Neural progenitor cell (in vitro differentiated cells): ENCODE results near the gene PLB1. TPM values are rescaled to one million over a fixed set of nuclear protein-coding genes. Genes with fewer than 3 reads are reported as not detected.

Experiments used
- DNase-seq: peaks from one replicate; pipeline ENCODE4 v3.0.0-alpha.2; 2016; ENCODE audit warnings: low spot score
- H2AFZ ChIP-seq: fragments of 200-600 bp; sonication (generic); replicated peaks from 2 replicates; pipeline ENCODE4 v1.6.1; 2016; ENCODE audit warnings: antibody characterized with exemption
- H3F3A ChIP-seq: fragments of 200-600 bp; sonication (generic); 2 replicates; pipeline ENCODE4 v1.6.1; 2016; ENCODE audit warnings: antibody characterized with exemption, low read depth
- H3K27ac ChIP-seq: fragments of 200-600 bp; sonication (generic); 2 replicates; pipeline ENCODE4 v1.5.1; 2016; ENCODE audit warnings: mild to moderate bottlenecking
- H3K27me3 ChIP-seq: fragments of 200-600 bp; sonication (generic); 2 replicates; pipeline ENCODE4 v1.6.1; 2016; ENCODE audit warnings: mild to moderate bottlenecking, moderate library complexity
- H3K36me3 ChIP-seq: fragments of 200-600 bp; sonication (generic); 2 replicates; pipeline ENCODE4 v1.5.1; 2016
- H3K4me1 ChIP-seq: fragments of 200-600 bp; sonication (generic); 2 replicates; pipeline ENCODE4 v1.6.1; 2016; ENCODE audit warnings: mixed run types
- H3K4me2 ChIP-seq: fragments of 200-600 bp; sonication (generic); 2 replicates; pipeline ENCODE4 v1.6.1; 2016
- H3K4me3 ChIP-seq: fragments of 200-600 bp; sonication (generic); 2 replicates; pipeline ENCODE4 v1.5.1; 2016
- H3K79me2 ChIP-seq: fragments of 200-600 bp; sonication (generic); 2 replicates; pipeline ENCODE4 v1.6.1; 2016; ENCODE audit warnings: low read depth
- H3K9ac ChIP-seq: fragments of 200-600 bp; sonication (generic); 2 replicates; pipeline ENCODE4 v1.6.1; 2016
- H3K9me3 ChIP-seq: fragments of 200-600 bp; sonication (generic); 2 replicates; pipeline ENCODE4 v1.5.1; 2016; ENCODE audit warnings: low read depth
- H4K20me1 ChIP-seq: fragments of 200-600 bp; sonication (generic); 2 replicates; pipeline ENCODE4 v1.6.1; 2016; ENCODE audit warnings: low read depth
- H3K27ac Mint-ChIP-seq: 3 replicates; pipeline ENCODE4 v1.8.0; 2021; ENCODE audit warnings: mixed read lengths
- H3K27me3 Mint-ChIP-seq: 2 replicates; pipeline ENCODE4 v1.8.0; 2022; ENCODE audit warnings: low read depth, mild to moderate bottlenecking, inconsistent platforms, moderate library complexity, mixed read lengths; ENCODE audit not compliant: insufficient read depth
- H3K36me3 Mint-ChIP-seq: 3 replicates; pipeline ENCODE4 v1.8.0; 2021; ENCODE audit warnings: mixed read lengths
- H3K4me1 Mint-ChIP-seq: 3 replicates; pipeline ENCODE4 v1.8.0; 2021; ENCODE audit warnings: mixed read lengths
- H3K4me3 Mint-ChIP-seq: 3 replicates; pipeline ENCODE4 v1.8.0; 2021; ENCODE audit warnings: mild to moderate bottlenecking, moderate library complexity, mixed read lengths
- H3K9me3 Mint-ChIP-seq: 3 replicates; pipeline ENCODE4 v1.8.0; 2020; ENCODE audit warnings: mixed read lengths
- CTCF ChIP-seq: fragments of 200-600 bp; sonication (generic); IDR thresholded peaks from 2 replicates; pipeline ENCODE4 v1.5.1; 2017; ENCODE audit warnings: antibody characterized with exemption, mild to moderate bottlenecking
- EZH2 ChIP-seq: fragments of 200-600 bp; sonication (generic); IDR thresholded peaks from 2 replicates; pipeline ENCODE4 v1.6.1; 2017; ENCODE audit warnings: antibody characterized with exemption, mild to moderate bottlenecking, moderate library complexity
- EZH2phosphoT487 ChIP-seq: fragments of 200-600 bp; sonication (generic); IDR thresholded peaks from 2 replicates; pipeline ENCODE4 v1.6.1; 2017; ENCODE audit warnings: antibody characterized with exemption
- total RNA-seq: library from RNA; depleted of rRNA; stranded (reverse); fragments of >200 nt; gene quantifications from 2 replicates; pipeline ENCODE4 v1.2.3, GENCODE V29; 2015; ENCODE audit warnings: low replicate concordance

PLB1 gene
- total RNA-seq, 1 donor from 2014 or later, result not detected

GRCh38 chr2:28528206-28528605 lies 32.3 kb downstream of the PLB1 start:
- Histone ChIP-seq H4K20me1 (no peaks in the 10 kb centered on the region), H2AFZ (no peak overlapping the region), H3K27me3 (peaks cover 2% of the 10 kb centered on the region), H3K4me2 (no peak overlapping the region), H3K36me3 (no peaks in the 10 kb centered on the region), H3K9me3 (no peaks in the 10 kb centered on the region), H3K4me3 (no peak overlapping the region), H3K27ac (no peak overlapping the region), H3K4me1 (peaks cover 8% of the 10 kb centered on the region), H3K79me2 (no peaks in the 10 kb centered on the region), H3K9ac (no peak overlapping the region), H3F3A (no peaks in the 10 kb centered on the region)
- TF ChIP-seq EZH2 (no peak), EZH2phosphoT487 (no peak), CTCF (no peak)
- Mint-ChIP-seq H3K36me3 (no peaks in the 10 kb centered on the region), H3K27me3 (peaks cover 8% of the 10 kb centered on the region), H3K27ac (no peak overlapping the region), H3K4me3 (no peak overlapping the region), H3K4me1 (peaks cover 10% of the 10 kb centered on the region), H3K9me3 (no peaks in the 10 kb centered on the region)
- no peak for DNase-seq

GRCh38 chr2:28530782-28531181 lies 34.9 kb downstream of the PLB1 start:
- H3K4me2 ChIP-seq, result no peak overlapping the region
- no peak overlapping the region for H2AFZ ChIP-seq
- H3F3A ChIP-seq, result no peaks in the 10 kb centered on the region
- TF ChIP-seq EZH2 (no peak), EZH2phosphoT487 (no peak), CTCF (no peak)
- peaks cover 6% of the 10 kb centered on the region for H3K27me3 Mint-ChIP-seq
- no peak overlapping the region for H3K9ac ChIP-seq
- no peak for DNase-seq
- H3K79me2 ChIP-seq, result no peaks in the 10 kb centered on the region
- H3K9me3 ChIP-seq, result no peaks in the 10 kb centered on the region
- H3K27ac ChIP-seq, result no peak overlapping the region
- no peak overlapping the region for H3K4me3 ChIP-seq
- no peaks in the 10 kb centered on the region for H3K36me3 Mint-ChIP-seq
- no peaks in the 10 kb centered on the region for H3K9me3 Mint-ChIP-seq
- no peak overlapping the region for H3K27ac Mint-ChIP-seq
- no peak overlapping the region for H3K4me3 Mint-ChIP-seq
- H3K27me3 ChIP-seq, result no peaks in the 10 kb centered on the region
- peaks cover 2% of the 10 kb centered on the region for H3K4me1 Mint-ChIP-seq
- H4K20me1 ChIP-seq, result no peaks in the 10 kb centered on the region
- H3K36me3 ChIP-seq, result no peaks in the 10 kb centered on the region
- no peaks in the 10 kb centered on the region for H3K4me1 ChIP-seq

- Mint-ChIP-seq H3K27me3 (peaks cover 2% of the 10 kb centered on the region), H3K36me3 (no peaks in the 10 kb centered on the region), H3K4me1 (peaks cover 2% of the 10 kb centered on the region), H3K9me3 (no peaks in the 10 kb centered on the region), H3K4me3 (no peak overlapping the region), H3K27ac (no peak overlapping the region)
- Histone ChIP-seq H3K4me2 (no peak overlapping the region), H3K36me3 (no peaks in the 10 kb centered on the region), H3K27ac (no peak overlapping the region), H3K9ac (no peak overlapping the region), H3K4me1 (no peaks in the 10 kb centered on the region), H3F3A (no peaks in the 10 kb centered on the region), H3K79me2 (no peaks in the 10 kb centered on the region), H3K27me3 (no peaks in the 10 kb centered on the region), H3K4me3 (no peak overlapping the region), H3K9me3 (no peaks in the 10 kb centered on the region), H4K20me1 (no peaks in the 10 kb centered on the region), H2AFZ (no peak overlapping the region)
- DNase-seq, result no peak
- no peak for TF ChIP-seq EZH2
- TF ChIP-seq EZH2phosphoT487, result no peak
- TF ChIP-seq CTCF, result no peak
Measured at GRCh38 chr2:28532399-28532798, 36.5 kb downstream of the PLB1 start.
